RWPE2 (cell line): ENCODE results near the gene CCDC97.

ENCODE experiments used
- ATAC-seq: fragments of 200-7000 bp; cut with Tn5 transposase; 3 replicates; pipeline ENCODE4 v1.9.1; 2021; ENCODE audit warnings: low read depth
- DNase-seq: peaks from one replicate; pipeline ENCODE4 v3.0.0-alpha.2; 2020; ENCODE audit warnings: low spot score
- H3K27ac ChIP-seq: fragments of 450-650 bp; 2 replicates; pipeline ENCODE4 v1.5.1; 2017; ENCODE audit warnings: mild to moderate bottlenecking; ENCODE audit not compliant: poor library complexity, severe bottlenecking
- H3K27me3 ChIP-seq: fragments of 250-450 bp; sonication (Bioruptor Pico); 2 replicates; pipeline ENCODE4 v1.5.1; 2021; ENCODE audit warnings: mild to moderate bottlenecking, moderate library complexity; ENCODE audit not compliant: insufficient read depth, poor library complexity, severe bottlenecking
- H3K36me3 ChIP-seq: fragments of 250-450 bp; sonication (Bioruptor Pico); 2 replicates; pipeline ENCODE4 v1.5.1; 2020; ENCODE audit warnings: low read depth, mild to moderate bottlenecking, moderate library complexity
- H3K4me1 ChIP-seq: fragments of 250-450 bp; sonication (Bioruptor Pico); 2 replicates; pipeline ENCODE4 v1.5.1; 2021; ENCODE audit warnings: mild to moderate bottlenecking, moderate library complexity; ENCODE audit not compliant: insufficient read depth, poor library complexity, severe bottlenecking
- H3K4me3 ChIP-seq: fragments of 250-450 bp; sonication (Bioruptor Pico); 2 replicates; pipeline ENCODE4 v1.5.1; 2021; ENCODE audit warnings: mild to moderate bottlenecking, moderate library complexity; ENCODE audit not compliant: severe bottlenecking
- H3K9me3 ChIP-seq: fragments of 250-450 bp; sonication (Bioruptor Pico); 2 replicates; pipeline ENCODE4 v1.5.1; 2021; ENCODE audit warnings: mild to moderate bottlenecking, moderate library complexity; ENCODE audit not compliant: severe bottlenecking
- CTCF ChIP-seq: fragments of 450-650 bp; IDR thresholded peaks from one replicate; pipeline ENCODE4 v1.5.1; 2017; ENCODE audit warnings: mild to moderate bottlenecking, moderate library complexity; ENCODE audit not compliant: poor library complexity, severe bottlenecking

Gene CCDC97

GRCh38 chr19:41328842-41329225 lies 18.9 kb downstream of the CCDC97 start:
- Histone ChIP-seq H3K36me3 (peaks cover 44% of the 10 kb centered on the region), H3K27ac (peak overlapping the region; percentile 91), H3K4me1 (peaks cover 39% of the 10 kb centered on the region), H3K4me3 (no peak overlapping the region), H3K9me3 (no peaks in the 10 kb centered on the region), H3K27me3 (no peaks in the 10 kb centered on the region)
- DNase-seq (no peak), ATAC-seq (no peak)
- TF ChIP-seq CTCF: no peak

- no peak for ATAC-seq
- Histone ChIP-seq H3K27ac (no peak overlapping the region), H3K27me3 (no peaks in the 10 kb centered on the region), H3K4me1 (peaks cover 26% of the 10 kb centered on the region), H3K9me3 (no peaks in the 10 kb centered on the region), H3K36me3 (peaks cover 58% of the 10 kb centered on the region), H3K4me3 (no peak overlapping the region)
- no peak for DNase-seq
- no peak for TF ChIP-seq CTCF
Observed at GRCh38 chr19:41330481-41330880, 20.5 kb downstream of the CCDC97 start.

GRCh38 chr19:41330946-41331678 lies 21.1 kb downstream of the CCDC97 start:
- H3K4me1 ChIP-seq: peaks cover 22% of the 10 kb centered on the region
- ATAC-seq (no peak), DNase-seq (no peak)
- peaks cover 61% of the 10 kb centered on the region for H3K36me3 ChIP-seq
- H3K9me3 ChIP-seq: no peaks in the 10 kb centered on the region
- no peaks in the 10 kb centered on the region for H3K27me3 ChIP-seq
- no peak overlapping the region for H3K4me3 ChIP-seq
- no peak overlapping the region for H3K27ac ChIP-seq
- TF ChIP-seq CTCF: no peak

GRCh38 chr19:41332000-41332399 lies 22.0 kb downstream of the CCDC97 start:
- no peak for ATAC-seq
- peaks cover 64% of the 10 kb centered on the region for H3K36me3 ChIP-seq
- no peaks in the 10 kb centered on the region for H3K9me3 ChIP-seq

More at GRCh38 chr19:41332000-41332399, 22.0 kb downstream of the CCDC97 start:
- Histone ChIP-seq H3K4me1 (peaks cover 14% of the 10 kb centered on the region), H3K4me3 (no peak overlapping the region), H3K27me3 (no peaks in the 10 kb centered on the region), H3K27ac (no peak overlapping the region)
- TF ChIP-seq CTCF: no peak
- no peak for DNase-seq
